Activated CD8-positive, alpha-beta T cell treated with anti-CD3 and anti-CD28 coated beads for 36 hours (primary cell): ENCODE results near the gene SMIM35. TPM values are rescaled to one million over a fixed set of nuclear protein-coding genes. Genes with fewer than 3 reads are reported as not detected.

Source experiments
- ATAC-seq: fragments of 200-7000 bp; cut with Tn5 transposase; one replicate; pipeline ENCODE4 v1.10.0; 2021; ENCODE audit warnings: mild to moderate bottlenecking, moderate library complexity
- CTCF ChIA-PET: fragments of 350-600 bp; sonication (Branson Sonifier 250); formaldehyde crosslinking; loops from one replicate; lab custom pipeline; 2021; ENCODE audit warnings: antibody characterized with exemption; lab: Charles Lee
- POLR2A ChIA-PET: fragments of 350-600 bp; sonication (Branson Sonifier 250); formaldehyde crosslinking; loops from one replicate; lab custom pipeline; 2021; ENCODE audit warnings: antibody characterized with exemption; lab: Charles Lee
- DNase-seq: peaks from one replicate; pipeline ENCODE4 v3.0.0-alpha.2; 2020
- H3K27ac Mint-ChIP-seq: one replicate; pipeline ENCODE4 v1.8.0; 2021; ENCODE audit warnings: mild to moderate bottlenecking, mixed read lengths
- H3K27me3 Mint-ChIP-seq: one replicate; pipeline ENCODE4 v1.8.0; 2021; ENCODE audit warnings: mixed read lengths
- H3K36me3 Mint-ChIP-seq: one replicate; pipeline ENCODE4 v1.8.0; 2021; ENCODE audit warnings: low read depth, mixed read lengths
- H3K4me1 Mint-ChIP-seq: one replicate; pipeline ENCODE4 v1.8.0; 2021; ENCODE audit warnings: low read depth, mixed read lengths
- H3K4me3 Mint-ChIP-seq: one replicate; pipeline ENCODE4 v1.8.0; 2021; ENCODE audit warnings: mild to moderate bottlenecking, moderate library complexity, mixed read lengths
- H3K9me3 Mint-ChIP-seq: one replicate; pipeline ENCODE4 v1.8.0; 2021; ENCODE audit warnings: mixed read lengths
- intact Hi-C: fragments of 100-400 bp; cut with micrococcal nuclease; formaldehyde crosslinking; loops from one replicate; pipeline ENCODE4 v1.10.0; 2022
- total RNA-seq, 2 experiments: library from RNA; stranded (reverse); gene quantifications; one replicate each; pipeline ENCODE4 v1.2.3, GENCODE V29; 2021
- TF ChIP-seq, protein P1 (sequence below): fragments of 200-600 bp; IDR thresholded peaks from one replicate; pipeline ENCODE4 v1.8.0; 2022; ENCODE audit warnings: antibody characterized with exemption, mild to moderate bottlenecking

Gene SMIM35
- total RNA-seq, 2 experiments from 2014 or later = 0.27 to 0.32 TPM

GRCh38 chr11:117985953-117986887 lies 100.5 kb downstream of the SMIM35 start, which contains the start of gene IL10RA:
TSS of gene IL10RA (plus strand) at chr11:117986394. CDS start at chr11:117986468, 74 bp downstream.
- peaks cover 74% of the 10 kb centered on the region for H3K4me1 Mint-ChIP-seq
- ChIA-PET CTCF (interaction anchor here (0.6 to 31.9 kb wide), 13 partner anchors 11 to 169 kb away, joined by 3 to 386 read pairs (median 3); no protein-coding TSS in a partner anchor), POLR2A (interaction anchor here (1.0 to 33.1 kb wide), 10 partner anchors 2 to 171 kb away, joined by 3 to 710 read pairs (median 30); partner anchors contain the start of gene IL10RA)
- H3K4me3 Mint-ChIP-seq = peak within 1 kb of the TSS; percentile 80
- H3K36me3 Mint-ChIP-seq = peaks cover 69% of the 10 kb centered on the region
- DNase-seq (peak; percentile 89), ATAC-seq (peak; percentile 85)
- peak within 1 kb of the TSS; percentile 97 for H3K27ac Mint-ChIP-seq
- no peaks in the 10 kb centered on the region for H3K27me3 Mint-ChIP-seq
- TF ChIP-seq, protein P1, sequence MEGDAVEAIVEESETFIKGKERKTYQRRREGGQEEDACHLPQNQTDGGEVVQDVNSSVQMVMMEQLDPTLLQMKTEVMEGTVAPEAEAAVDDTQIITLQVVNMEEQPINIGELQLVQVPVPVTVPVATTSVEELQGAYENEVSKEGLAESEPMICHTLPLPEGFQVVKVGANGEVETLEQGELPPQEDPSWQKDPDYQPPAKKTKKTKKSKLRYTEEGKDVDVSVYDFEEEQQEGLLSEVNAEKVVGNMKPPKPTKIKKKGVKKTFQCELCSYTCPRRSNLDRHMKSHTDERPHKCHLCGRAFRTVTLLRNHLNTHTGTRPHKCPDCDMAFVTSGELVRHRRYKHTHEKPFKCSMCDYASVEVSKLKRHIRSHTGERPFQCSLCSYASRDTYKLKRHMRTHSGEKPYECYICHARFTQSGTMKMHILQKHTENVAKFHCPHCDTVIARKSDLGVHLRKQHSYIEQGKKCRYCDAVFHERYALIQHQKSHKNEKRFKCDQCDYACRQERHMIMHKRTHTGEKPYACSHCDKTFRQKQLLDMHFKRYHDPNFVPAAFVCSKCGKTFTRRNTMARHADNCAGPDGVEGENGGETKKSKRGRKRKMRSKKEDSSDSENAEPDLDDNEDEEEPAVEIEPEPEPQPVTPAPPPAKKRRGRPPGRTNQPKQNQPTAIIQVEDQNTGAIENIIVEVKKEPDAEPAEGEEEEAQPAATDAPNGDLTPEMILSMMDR = no peak
- no peaks in the 10 kb centered on the region for H3K9me3 Mint-ChIP-seq
- intact Hi-C loops = loop anchor here (1.0 to 5.0 kb wide), 3 partner anchors 15 to 60 kb away; no protein-coding TSS in a partner anchor

GRCh38 chr11:117984476-117984875 lies 102.3 kb downstream of the SMIM35 start:
- Mint-ChIP-seq H3K27ac (peak overlapping the region; percentile 97), H3K4me1 (peaks cover 72% of the 10 kb centered on the region)
- POLR2A ChIA-PET = interaction anchor here (1.0 to 33.1 kb wide), 6 partner anchors 1 to 68 kb away, joined by 4 to 710 read pairs (median 66); partner anchors contain the start of gene IL10RA

GRCh38 chr11:117983163-117983475 lies 103.6 kb downstream of the SMIM35 start:
- Mint-ChIP-seq H3K4me3 (no peak overlapping the region), H3K27me3 (no peaks in the 10 kb centered on the region), H3K9me3 (peaks cover under 1% of the 10 kb centered on the region), H3K4me1 (peaks cover 69% of the 10 kb centered on the region), H3K27ac (peak overlapping the region; percentile 56), H3K36me3 (peaks cover 52% of the 10 kb centered on the region)
- TF ChIP-seq, protein P1 = no peak
- ChIA-PET POLR2A (interaction anchor here (0.7 to 32.8 kb wide), 5 partner anchors 9 to 156 kb away, joined by 3 to 710 read pairs (median 5); partner anchors contain the start of gene IL10RA), CTCF (interaction anchor here (0.7 to 31.9 kb wide), 5 partner anchors 9 to 69 kb away, joined by 3 to 386 read pairs (median 5); no protein-coding TSS in a partner anchor)
- ATAC-seq (no peak), DNase-seq (peak; percentile 39)
- intact Hi-C loops = no loop called here

More at GRCh38 chr11:117984476-117984875, 102.3 kb downstream of the SMIM35 start:
- intact Hi-C loops = no loop called here
- no peak for ATAC-seq
- TF ChIP-seq, protein P1 = no peak
- Mint-ChIP-seq H3K27me3 (no peaks in the 10 kb centered on the region), H3K4me3 (peak overlapping the region; percentile 80), H3K9me3 (no peaks in the 10 kb centered on the region), H3K36me3 (peaks cover 58% of the 10 kb centered on the region)
- DNase-seq = peak; percentile 40
- CTCF ChIA-PET = interaction anchor here (0.9 to 31.9 kb wide), 4 partner anchors 9 to 68 kb away, joined by 3 to 386 read pairs (median 26); no protein-coding TSS in a partner anchor

- H3K9me3 Mint-ChIP-seq = peaks cover 6% of the 10 kb centered on the region
- ChIA-PET POLR2A (interaction anchor here (0.7 to 32.8 kb wide), 5 partner anchors 10 to 420 kb away, joined by 3 to 710 read pairs (median 7); partner anchors contain the start of gene IL10RA), CTCF (interaction anchor here (1.1 to 31.9 kb wide), 4 partner anchors 31 to 173 kb away, joined by 4 to 386 read pairs (median 30); no protein-coding TSS in a partner anchor)
- TF ChIP-seq, protein P1 = no peak
- H3K4me1 Mint-ChIP-seq = peaks cover 81% of the 10 kb centered on the region
- no peaks in the 10 kb centered on the region for H3K27me3 Mint-ChIP-seq
- intact Hi-C loops = no loop called here
- peak overlapping the region; percentile 90 for H3K27ac Mint-ChIP-seq
- ATAC-seq = no peak
- DNase-seq = no peak
- no peak overlapping the region for H3K4me3 Mint-ChIP-seq
- H3K36me3 Mint-ChIP-seq = peaks cover 58% of the 10 kb centered on the region
These were observed 106.0 kb downstream of the SMIM35 start for GRCh38 chr11:117980720-117981119.
